Activated T-cell treated with anti-CD3 and anti-CD28 coated beads for 4 hours (primary cell): ENCODE measurements around the gene DISP3.

Experiments used
- DNase-seq: peaks from one replicate; pipeline ENCODE4 v3.0.0-alpha.2; 2020

DISP3 gene

GRCh38 chr1:11530731-11531311, 51.9 kb downstream of the DISP3 start:
- no peak for DNase-seq

GRCh38 chr1:11531314-11531870, 52.4 kb downstream of the DISP3 start:
- no peak for DNase-seq

GRCh38 chr1:11531943-11532342, 53.0 kb downstream of the DISP3 start:
- DNase-seq: no peak

- DNase-seq: no peak
Measured at GRCh38 chr1:11533790-11534787, 55.1 kb downstream of the DISP3 start.

- no peak for DNase-seq
Measured at GRCh38 chr1:11534846-11535245, 55.9 kb downstream of the DISP3 start.

GRCh38 chr1:11535316-11535715, 56.4 kb downstream of the DISP3 start:
- DNase-seq: no peak

- DNase-seq: no peak
Measured at GRCh38 chr1:11535761-11536572, 57.0 kb downstream of the DISP3 start.

- no peak for DNase-seq
Measured at GRCh38 chr1:11536573-11537379, 57.8 kb downstream of the DISP3 start.

- no peak for DNase-seq
Measured at GRCh38 chr1:11537380-11537764, 58.4 kb downstream of the DISP3 start.

GRCh38 chr1:11537854-11538591, 59.1 kb downstream of the DISP3 start:
- DNase-seq: no peak

GRCh38 chr1:11538886-11539285, 59.9 kb downstream of the DISP3 start:
- DNase-seq: no peak

- no peak for DNase-seq
Measured at GRCh38 chr1:11539850-11540772, 61.2 kb downstream of the DISP3 start.

- DNase-seq: no peak
Measured at GRCh38 chr1:11540773-11541160, 61.8 kb downstream of the DISP3 start.

GRCh38 chr1:11541236-11541635, 62.3 kb downstream of the DISP3 start:
- no peak for DNase-seq

GRCh38 chr1:11541956-11542355, 63.0 kb downstream of the DISP3 start:
- no peak for DNase-seq

- DNase-seq: no peak
Measured at GRCh38 chr1:11543392-11543791, 64.4 kb downstream of the DISP3 start.

GRCh38 chr1:11543796-11544195, 64.8 kb downstream of the DISP3 start:
- DNase-seq: no peak

GRCh38 chr1:11546456-11546855, 67.5 kb downstream of the DISP3 start:
- no peak for DNase-seq

GRCh38 chr1:11550664-11551283, 71.8 kb downstream of the DISP3 start:
- no peak for DNase-seq

GRCh38 chr1:11558276-11558675, 79.3 kb downstream of the DISP3 start:
- no peak for DNase-seq
